ENCODE data around the gene TMPRSS13.

TMPRSS13 gene

DNA sequence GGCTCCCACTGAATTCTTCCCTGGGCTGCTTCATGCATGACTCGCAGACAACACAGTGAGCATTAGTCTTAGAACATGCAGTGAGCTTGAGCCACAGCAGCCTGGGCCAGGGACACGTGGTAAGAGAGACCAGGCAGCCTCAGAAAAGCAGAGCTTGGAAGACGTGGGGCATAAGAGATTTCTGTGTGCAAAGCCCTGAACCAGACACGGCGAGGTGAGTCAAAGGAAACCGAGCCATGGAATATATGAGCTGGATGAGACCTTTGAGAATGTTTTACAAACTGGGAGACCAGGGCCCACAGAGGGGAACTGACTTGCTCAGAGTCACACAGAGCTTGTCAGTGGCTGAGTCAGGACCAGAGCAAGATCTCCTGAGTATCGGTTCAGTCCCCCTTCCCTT, 44.2 kb downstream of the TMPRSS13 start:
- Histone ChIP-seq H3K9ac (ENCODE audit: low read depth, low read length) (no peak overlapping the region), H3K27me3 (ENCODE audit: control insufficient read depth, insufficient read depth, low read length) (peaks cover 7% of the 10 kb centered on the region), H3K27ac (ENCODE audit: low read depth, low read length) (no peak overlapping the region), H3K36me3 (ENCODE audit: control insufficient read depth, insufficient read depth, low read length) (no peaks in the 10 kb centered on the region), H3K4me3 (ENCODE audit: low read depth, low read length) (no peak overlapping the region), H3K4me1 (ENCODE audit: control insufficient read depth, insufficient read depth, low read length) (no peaks in the 10 kb centered on the region), H3K9me3 (ENCODE audit: control insufficient read depth, insufficient read depth, low read length) (no peaks in the 10 kb centered on the region)

DNA sequence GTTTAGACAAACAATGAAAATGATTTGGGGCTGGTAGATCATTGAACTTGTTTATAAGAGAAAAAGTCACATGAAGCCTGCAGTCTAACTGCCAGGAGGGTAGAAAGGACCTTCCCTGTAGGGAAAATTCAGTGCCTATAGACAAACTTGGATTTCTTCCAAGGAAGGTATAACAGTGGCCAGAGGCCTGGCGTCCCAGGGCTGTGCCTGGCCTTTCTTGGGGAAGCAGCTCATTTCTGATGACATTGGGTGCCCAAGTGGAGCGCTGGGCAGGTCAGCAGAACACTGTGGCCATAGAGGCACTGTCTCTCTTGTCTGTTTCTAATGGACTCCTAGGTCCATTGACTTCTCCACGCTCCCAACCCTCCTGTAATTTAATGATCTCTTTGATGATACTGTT, 46.1 kb downstream of the TMPRSS13 start:
- Histone ChIP-seq H3K36me3 (ENCODE audit: control insufficient read depth, insufficient read depth, low read length) (no peaks in the 10 kb centered on the region), H3K9ac (ENCODE audit: low read depth, low read length) (no peak overlapping the region), H3K27me3 (ENCODE audit: control insufficient read depth, insufficient read depth, low read length) (peaks cover 12% of the 10 kb centered on the region), H3K4me3 (ENCODE audit: low read depth, low read length) (no peak overlapping the region), H3K27ac (ENCODE audit: low read depth, low read length) (no peak overlapping the region), H3K4me1 (ENCODE audit: control insufficient read depth, insufficient read depth, low read length) (no peaks in the 10 kb centered on the region), H3K9me3 (ENCODE audit: control insufficient read depth, insufficient read depth, low read length) (no peaks in the 10 kb centered on the region)

DNA sequence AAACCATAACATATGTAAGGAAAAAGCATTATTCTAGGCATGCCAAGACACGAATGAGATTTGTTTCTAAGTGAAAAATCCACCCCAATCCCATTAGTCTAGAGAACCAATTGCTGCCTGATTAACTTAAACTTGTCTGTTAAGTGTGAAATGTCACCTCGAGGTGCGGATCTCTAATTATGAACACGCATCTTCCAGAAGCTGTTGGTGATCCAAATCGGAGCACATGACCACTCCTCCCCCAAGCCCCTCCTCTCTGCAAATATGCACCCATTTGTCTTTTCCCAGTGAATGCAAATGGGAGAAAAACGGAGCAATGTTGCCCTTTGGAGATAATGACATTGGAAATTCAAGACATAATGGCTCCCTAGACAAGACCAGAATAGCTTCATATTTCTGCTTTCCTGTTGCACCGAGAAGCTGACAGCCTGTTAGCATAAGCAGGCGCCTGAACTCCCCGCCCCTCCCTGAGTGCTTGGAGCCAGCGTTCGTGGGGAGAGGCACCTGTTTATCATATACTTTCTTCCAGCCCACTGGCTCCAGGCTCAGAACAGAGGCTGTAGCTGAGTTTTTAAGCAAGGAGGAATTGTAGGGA, 46.8 kb downstream of the TMPRSS13 start:
- H3K9me3 ChIP-seq (ENCODE audit: control insufficient read depth, insufficient read depth, low read length) = no peaks in the 10 kb centered on the region
- H3K9ac ChIP-seq (ENCODE audit: low read depth, low read length) = no peak overlapping the region
- no peak overlapping the region for H3K27ac ChIP-seq (ENCODE audit: low read depth, low read length)
- H3K4me3 ChIP-seq (ENCODE audit: low read depth, low read length) = no peak overlapping the region
- peaks cover 19% of the 10 kb centered on the region for H3K27me3 ChIP-seq (ENCODE audit: control insufficient read depth, insufficient read depth, low read length)
- no peaks in the 10 kb centered on the region for H3K36me3 ChIP-seq (ENCODE audit: control insufficient read depth, insufficient read depth, low read length)
- H3K4me1 ChIP-seq (ENCODE audit: control insufficient read depth, insufficient read depth, low read length) = no peaks in the 10 kb centered on the region

DNA sequence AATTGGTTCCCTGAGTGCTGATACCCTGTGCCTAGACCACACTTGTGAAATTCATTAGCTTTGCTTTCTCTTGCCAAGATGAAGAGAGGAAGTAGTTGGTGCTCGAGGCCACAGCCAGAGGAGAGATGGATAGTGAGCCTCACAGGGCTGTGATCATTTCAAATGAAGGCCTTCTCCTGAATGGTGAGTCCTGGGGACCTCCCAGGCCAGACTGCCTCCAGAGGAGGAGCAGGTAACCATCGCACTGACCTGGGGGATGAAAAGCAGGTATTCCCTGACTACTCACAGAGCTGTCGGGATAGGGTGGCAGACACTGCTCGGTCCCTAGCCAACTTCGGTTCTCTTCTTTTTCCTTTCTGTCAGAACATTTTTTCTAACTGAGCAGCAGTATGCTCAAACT, 48.0 kb downstream of the TMPRSS13 start:
- H3K27ac ChIP-seq (ENCODE audit: low read depth, low read length) = no peak overlapping the region
- H3K9me3 ChIP-seq (ENCODE audit: control insufficient read depth, insufficient read depth, low read length) = no peaks in the 10 kb centered on the region
- H3K27me3 ChIP-seq (ENCODE audit: control insufficient read depth, insufficient read depth, low read length) = peaks cover 28% of the 10 kb centered on the region
- no peak overlapping the region for H3K4me3 ChIP-seq (ENCODE audit: low read depth, low read length)
- peaks cover 6% of the 10 kb centered on the region; the same call in 1 of the 2 replicates for H3K4me1 ChIP-seq (ENCODE audit: control insufficient read depth, insufficient read depth, low read length)
- H3K9ac ChIP-seq (ENCODE audit: low read depth, low read length) = no peak overlapping the region
- no peaks in the 10 kb centered on the region for H3K36me3 ChIP-seq (ENCODE audit: control insufficient read depth, insufficient read depth, low read length)

DNA sequence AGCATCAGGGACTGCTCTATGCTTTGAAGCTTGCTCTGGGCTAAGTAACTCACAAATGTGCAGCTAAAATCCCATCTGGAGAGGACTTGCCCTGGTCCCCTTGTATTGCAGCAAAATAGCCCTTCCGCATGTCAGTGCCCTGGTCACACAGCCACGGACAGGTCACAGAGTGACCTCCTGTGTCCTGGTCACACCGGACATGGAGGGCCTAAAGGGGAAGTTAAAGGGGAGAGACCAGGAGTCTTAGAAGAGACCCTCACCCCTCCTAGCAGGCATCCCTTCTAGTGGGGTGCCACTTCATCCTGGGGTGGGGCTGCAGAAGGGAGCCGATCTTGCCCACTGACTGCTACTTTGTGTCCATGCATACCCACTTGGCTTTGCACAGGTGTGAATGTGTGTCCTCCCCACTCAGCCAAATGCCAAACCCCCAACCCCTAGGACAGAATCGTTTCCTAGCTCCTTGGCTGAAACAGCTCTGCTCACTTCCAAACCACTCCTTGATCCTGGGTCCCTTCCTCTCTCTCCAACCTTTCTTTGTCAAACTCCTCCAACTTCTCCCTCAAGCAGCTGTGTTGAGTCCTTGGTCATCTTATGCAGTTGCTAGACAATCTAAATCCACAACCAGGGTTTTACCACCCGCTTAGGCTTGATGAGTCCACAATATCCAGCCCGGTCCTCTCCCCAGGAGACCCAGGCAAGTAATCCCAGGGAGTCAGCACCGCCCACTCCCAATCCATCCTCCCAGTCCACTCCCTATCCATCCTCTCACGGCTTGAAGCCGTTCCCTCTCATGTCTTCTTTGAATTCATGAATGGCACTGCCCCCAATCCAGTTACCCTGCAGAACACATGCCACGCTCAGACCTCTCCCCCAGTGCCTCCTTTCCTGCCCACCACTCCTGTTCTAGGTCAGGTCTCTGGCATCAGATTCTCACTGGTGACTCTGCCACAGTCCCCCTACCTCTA, 49.4 kb downstream of the TMPRSS13 start:
- H3K4me1 ChIP-seq (ENCODE audit: control insufficient read depth, insufficient read depth, low read length) = peaks cover 14% of the 10 kb centered on the region
- H3K36me3 ChIP-seq (ENCODE audit: control insufficient read depth, insufficient read depth, low read length) = no peaks in the 10 kb centered on the region
- H3K9ac ChIP-seq (ENCODE audit: low read depth, low read length) = no peak overlapping the region
- H3K27me3 ChIP-seq (ENCODE audit: control insufficient read depth, insufficient read depth, low read length) = peaks cover 42% of the 10 kb centered on the region
- no peak overlapping the region for H3K27ac ChIP-seq (ENCODE audit: low read depth, low read length)
- H3K9me3 ChIP-seq (ENCODE audit: control insufficient read depth, insufficient read depth, low read length) = no peaks in the 10 kb centered on the region
- H3K4me3 ChIP-seq (ENCODE audit: low read depth, low read length) = no peak overlapping the region

DNA sequence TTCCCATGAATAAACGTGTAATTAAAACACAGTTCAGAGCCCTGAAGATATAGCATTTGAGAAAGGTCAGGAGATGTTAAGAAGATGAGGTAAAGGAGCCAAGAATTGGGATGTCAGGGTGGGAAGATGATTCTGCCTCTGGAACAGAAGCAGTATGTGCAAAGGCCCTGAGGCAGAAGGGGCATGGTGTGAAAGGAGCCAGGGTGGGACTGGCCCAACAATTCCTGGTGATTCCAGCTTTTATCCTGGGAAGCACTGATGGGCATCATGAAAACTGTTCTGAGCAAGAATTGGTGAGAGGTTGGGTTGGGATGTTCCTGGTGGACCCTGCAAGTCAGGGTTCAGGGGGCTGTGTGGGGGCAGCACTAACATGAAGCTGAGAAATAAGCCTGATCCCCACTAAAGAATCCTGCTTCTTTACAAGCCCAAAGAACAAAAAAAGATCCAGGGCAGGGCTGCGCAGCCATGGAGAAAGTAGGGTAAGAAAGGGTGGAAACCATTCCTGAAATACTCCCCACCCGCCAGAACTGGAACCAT, 50.2 kb downstream of the TMPRSS13 start:
- Histone ChIP-seq H3K9me3 (ENCODE audit: control insufficient read depth, insufficient read depth, low read length) (no peaks in the 10 kb centered on the region), H3K27me3 (ENCODE audit: control insufficient read depth, insufficient read depth, low read length) (peaks cover 42% of the 10 kb centered on the region), H3K27ac (ENCODE audit: low read depth, low read length) (no peak overlapping the region), H3K4me3 (ENCODE audit: low read depth, low read length) (no peak overlapping the region), H3K9ac (ENCODE audit: low read depth, low read length) (no peak overlapping the region), H3K4me1 (ENCODE audit: control insufficient read depth, insufficient read depth, low read length) (peaks cover 22% of the 10 kb centered on the region), H3K36me3 (ENCODE audit: control insufficient read depth, insufficient read depth, low read length) (no peaks in the 10 kb centered on the region)

DNA sequence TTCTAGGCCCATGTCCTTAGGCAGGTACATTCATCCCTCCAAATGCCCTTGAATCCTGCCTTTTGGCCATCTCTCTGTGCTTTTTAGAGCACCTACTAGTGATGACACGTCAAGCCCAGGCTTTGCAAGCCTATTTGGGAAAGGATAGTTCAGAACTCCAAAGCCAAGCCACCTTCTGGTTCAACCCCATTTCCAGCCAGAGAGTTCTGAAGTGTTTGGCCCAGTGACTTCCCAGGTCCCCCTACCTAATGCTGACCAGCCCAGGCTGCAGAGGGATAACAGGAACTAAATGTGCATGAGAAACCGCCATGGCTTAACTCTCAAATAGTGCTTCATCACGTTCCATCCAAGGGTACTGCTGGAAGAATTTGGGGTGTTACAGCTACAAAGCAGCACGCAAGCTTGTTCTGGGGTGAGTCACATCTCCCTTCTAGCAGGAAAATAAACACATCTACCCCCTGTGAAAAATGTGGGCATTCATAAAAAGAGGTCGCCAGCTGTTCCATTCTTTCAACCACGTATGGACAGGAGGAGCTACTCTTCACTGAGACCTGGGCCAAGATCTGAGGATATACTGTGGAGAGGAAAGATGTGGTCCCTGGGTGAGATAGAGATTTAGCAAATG, 50.8 kb downstream of the TMPRSS13 start:
- H3K4me1 ChIP-seq (ENCODE audit: control insufficient read depth, insufficient read depth, low read length) = peaks cover 22% of the 10 kb centered on the region
- no peak overlapping the region for H3K9ac ChIP-seq (ENCODE audit: low read depth, low read length)
- H3K27me3 ChIP-seq (ENCODE audit: control insufficient read depth, insufficient read depth, low read length) = peaks cover 42% of the 10 kb centered on the region
- no peaks in the 10 kb centered on the region for H3K36me3 ChIP-seq (ENCODE audit: control insufficient read depth, insufficient read depth, low read length)
- no peak overlapping the region for H3K27ac ChIP-seq (ENCODE audit: low read depth, low read length)
- H3K9me3 ChIP-seq (ENCODE audit: control insufficient read depth, insufficient read depth, low read length) = no peaks in the 10 kb centered on the region
- H3K4me3 ChIP-seq (ENCODE audit: low read depth, low read length) = no peak overlapping the region

DNA sequence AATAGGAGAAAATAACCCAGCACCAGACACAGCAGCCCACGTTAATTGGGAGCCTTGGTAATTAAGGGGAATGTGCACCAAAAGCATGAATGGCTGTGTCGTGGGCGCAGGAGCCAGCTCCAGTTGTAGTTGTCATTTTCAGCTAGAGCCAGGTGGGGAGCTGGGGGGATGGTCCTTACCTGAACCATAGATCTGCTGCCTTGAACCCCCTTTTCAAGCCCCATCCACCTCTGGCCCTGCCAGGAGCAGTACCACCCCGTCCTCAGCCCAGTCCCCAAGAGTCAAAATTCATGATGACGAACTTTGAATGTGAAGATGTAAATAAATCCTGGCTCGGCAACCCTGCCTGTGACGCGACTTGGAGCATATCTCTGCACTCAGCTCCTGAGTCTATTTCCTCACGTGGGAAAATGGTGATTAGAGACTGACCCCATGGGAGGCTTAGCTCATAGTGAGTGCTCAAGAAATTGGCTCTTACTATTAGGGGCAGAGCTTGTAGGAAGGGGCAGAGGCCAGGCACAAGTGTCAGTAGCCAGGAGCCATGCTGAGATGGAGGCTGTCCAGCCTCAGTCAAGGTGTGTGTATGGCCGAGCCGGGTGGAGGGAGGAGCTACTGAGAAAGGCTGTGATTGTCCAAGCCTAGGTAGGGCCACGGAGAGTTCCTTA, 52.0 kb downstream of the TMPRSS13 start:
- Histone ChIP-seq H3K4me3 (ENCODE audit: low read depth, low read length) (peak overlapping the region; percentile 68), H3K4me1 (ENCODE audit: control insufficient read depth, insufficient read depth, low read length) (peaks cover 22% of the 10 kb centered on the region), H3K36me3 (ENCODE audit: control insufficient read depth, insufficient read depth, low read length) (no peaks in the 10 kb centered on the region), H3K9ac (ENCODE audit: low read depth, low read length) (no peak overlapping the region), H3K27ac (ENCODE audit: low read depth, low read length) (no peak overlapping the region), H3K27me3 (ENCODE audit: control insufficient read depth, insufficient read depth, low read length) (peaks cover 42% of the 10 kb centered on the region), H3K9me3 (ENCODE audit: control insufficient read depth, insufficient read depth, low read length) (no peaks in the 10 kb centered on the region)

DNA sequence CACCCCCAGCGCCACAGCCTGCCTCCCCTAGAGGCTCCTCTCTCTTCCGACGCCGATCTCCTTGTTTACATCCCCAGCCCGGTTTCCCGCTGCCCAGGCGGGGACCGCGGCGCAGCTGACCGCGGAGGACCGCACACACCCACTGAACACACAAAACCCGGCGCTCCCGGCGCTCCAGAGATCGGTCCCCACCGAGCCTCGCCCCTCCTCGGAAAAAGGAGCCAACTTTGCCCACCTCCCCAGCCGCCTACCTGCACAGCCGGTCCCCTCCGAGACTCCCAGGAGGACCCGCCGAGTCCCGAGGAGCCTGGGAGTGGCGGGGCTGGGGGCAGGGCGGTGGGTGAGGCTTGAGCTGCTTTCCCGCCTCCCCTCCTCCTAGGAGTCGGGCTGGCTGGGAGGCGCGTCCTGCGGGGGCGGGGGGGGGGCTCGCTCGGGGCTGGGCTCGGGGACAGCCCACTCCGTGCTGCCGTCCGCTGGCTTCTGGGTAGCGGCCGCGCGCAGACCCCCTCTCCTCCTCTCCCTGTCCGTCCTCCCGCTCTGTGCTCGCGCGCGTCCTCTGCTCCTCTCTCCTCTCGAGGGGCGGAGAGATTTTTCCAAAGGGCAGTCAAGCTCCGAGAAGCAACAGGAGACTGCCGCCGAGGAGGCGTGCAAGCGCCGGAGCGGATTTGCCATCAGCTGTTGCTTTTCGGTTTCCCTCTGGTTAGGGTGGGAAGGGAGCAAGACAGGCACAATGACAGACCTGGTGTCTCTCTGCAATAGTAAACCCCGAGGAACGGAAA, 52.7 kb downstream of the TMPRSS13 start, which contains the start of gene FXYD6:
Gene FXYD6 (minus strand): TSS at position 318 of the 779 bp plus-strand sequence. CDS start 33,882 bp downstream, outside the sequence.
- H3K4me1 ChIP-seq (ENCODE audit: control insufficient read depth, insufficient read depth, low read length) = peaks cover 22% of the 10 kb centered on the region
- no peak within 1 kb of the TSS for H3K27ac ChIP-seq (ENCODE audit: low read depth, low read length)
- no peaks in the 10 kb centered on the region for H3K36me3 ChIP-seq (ENCODE audit: control insufficient read depth, insufficient read depth, low read length)
- H3K9ac ChIP-seq (ENCODE audit: low read depth, low read length) = peak within 1 kb of the TSS; percentile 17
- H3K4me3 ChIP-seq (ENCODE audit: low read depth, low read length) = peak within 1 kb of the TSS; percentile 68
- H3K27me3 ChIP-seq (ENCODE audit: control insufficient read depth, insufficient read depth, low read length) = peaks cover 42% of the 10 kb centered on the region
- H3K9me3 ChIP-seq (ENCODE audit: control insufficient read depth, insufficient read depth, low read length) = no peaks in the 10 kb centered on the region

DNA sequence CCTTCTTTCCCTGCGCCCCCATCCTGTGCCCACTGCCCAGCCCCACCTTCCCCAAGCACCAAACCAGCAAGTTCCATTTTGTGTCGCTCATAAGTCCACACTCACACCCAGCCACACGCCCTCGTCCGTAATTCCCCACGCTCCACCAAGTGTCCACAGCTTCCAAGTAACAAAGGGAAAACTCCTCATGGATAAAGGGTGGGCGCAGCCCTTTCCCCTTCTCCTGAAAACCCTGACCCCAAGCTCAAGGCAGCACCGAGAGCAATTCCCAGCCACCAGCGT, 53.2 kb downstream of the TMPRSS13 start:
- H3K9ac ChIP-seq (ENCODE audit: low read depth, low read length) = peak overlapping the region; percentile 17
- peak overlapping the region; percentile 65 for H3K4me3 ChIP-seq (ENCODE audit: low read depth, low read length)
- no peak overlapping the region for H3K27ac ChIP-seq (ENCODE audit: low read depth, low read length)
- peaks cover 22% of the 10 kb centered on the region for H3K4me1 ChIP-seq (ENCODE audit: control insufficient read depth, insufficient read depth, low read length)
- peaks cover 38% of the 10 kb centered on the region for H3K27me3 ChIP-seq (ENCODE audit: control insufficient read depth, insufficient read depth, low read length)
- no peaks in the 10 kb centered on the region for H3K36me3 ChIP-seq (ENCODE audit: control insufficient read depth, insufficient read depth, low read length)
- H3K9me3 ChIP-seq (ENCODE audit: control insufficient read depth, insufficient read depth, low read length) = no peaks in the 10 kb centered on the region
